ENCODE measurements around the gene AFF3.

GRCh38 chr2:99981840-99982239, 160.6 kb downstream of the AFF3 start:
- no peak for TF ChIP-seq CTCF (IDR thresholded peaks at IDR 0.05; ENCODE audit: low read depth, low read length)
- TF ChIP-seq EZH2phosphoT487 (IDR thresholded peaks at IDR 0.05; ENCODE audit: low read depth) = no peak
